ENCODE data around the gene GPR142. TPM values are rescaled to one million over a fixed set of nuclear protein-coding genes. Genes with fewer than 3 reads are reported as not detected.

Gene GPR142, protein sequence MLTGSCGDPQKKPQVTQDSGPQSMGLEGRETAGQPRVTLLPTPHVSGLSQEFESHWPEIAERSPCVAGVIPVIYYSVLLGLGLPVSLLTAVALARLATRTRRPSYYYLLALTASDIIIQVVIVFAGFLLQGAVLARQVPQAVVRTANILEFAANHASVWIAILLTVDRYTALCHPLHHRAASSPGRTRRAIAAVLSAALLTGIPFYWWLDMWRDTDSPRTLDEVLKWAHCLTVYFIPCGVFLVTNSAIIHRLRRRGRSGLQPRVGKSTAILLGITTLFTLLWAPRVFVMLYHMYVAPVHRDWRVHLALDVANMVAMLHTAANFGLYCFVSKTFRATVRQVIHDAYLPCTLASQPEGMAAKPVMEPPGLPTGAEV
- not detected in 2 replicates for total RNA-seq (2022)
- not detected for Bru-seq, nascent RNA
- not detected for BruChase-seq, experiment 1, labeled RNA remaining after a 6-hour chase
- not detected for BruChase-seq, experiment 2, labeled RNA remaining after a 2-hour chase
- long read RNA-seq = 0 reads

GRCh38 chr17:74367206-74367605 is at the start of gene GPR142:
TSS of gene GPR142 (plus strand) at chr17:74367506. CDS start at chr17:74369541, 2,035 bp downstream.
- peaks cover 21% of the 10 kb centered on the region for H3K27me3 Mint-ChIP-seq (ENCODE audit: insufficient read depth, unreplicated experiment)
- TF ChIP-seq, protein P1, sequence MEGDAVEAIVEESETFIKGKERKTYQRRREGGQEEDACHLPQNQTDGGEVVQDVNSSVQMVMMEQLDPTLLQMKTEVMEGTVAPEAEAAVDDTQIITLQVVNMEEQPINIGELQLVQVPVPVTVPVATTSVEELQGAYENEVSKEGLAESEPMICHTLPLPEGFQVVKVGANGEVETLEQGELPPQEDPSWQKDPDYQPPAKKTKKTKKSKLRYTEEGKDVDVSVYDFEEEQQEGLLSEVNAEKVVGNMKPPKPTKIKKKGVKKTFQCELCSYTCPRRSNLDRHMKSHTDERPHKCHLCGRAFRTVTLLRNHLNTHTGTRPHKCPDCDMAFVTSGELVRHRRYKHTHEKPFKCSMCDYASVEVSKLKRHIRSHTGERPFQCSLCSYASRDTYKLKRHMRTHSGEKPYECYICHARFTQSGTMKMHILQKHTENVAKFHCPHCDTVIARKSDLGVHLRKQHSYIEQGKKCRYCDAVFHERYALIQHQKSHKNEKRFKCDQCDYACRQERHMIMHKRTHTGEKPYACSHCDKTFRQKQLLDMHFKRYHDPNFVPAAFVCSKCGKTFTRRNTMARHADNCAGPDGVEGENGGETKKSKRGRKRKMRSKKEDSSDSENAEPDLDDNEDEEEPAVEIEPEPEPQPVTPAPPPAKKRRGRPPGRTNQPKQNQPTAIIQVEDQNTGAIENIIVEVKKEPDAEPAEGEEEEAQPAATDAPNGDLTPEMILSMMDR (IDR thresholded peaks at IDR 0.05; ENCODE audit: unreplicated experiment) = no peak
- no peak within 1 kb of the TSS for H3K4me3 Mint-ChIP-seq (ENCODE audit: unreplicated experiment)
- ChIA-PET CTCF (interaction anchor here (0.7 to 7.2 kb wide), 23 partner anchors 10 to 236 kb away, joined by 3 to 69 read pairs (median 8); no protein-coding TSS in a partner anchor), POLR2A (interaction anchor here (0.7 kb wide), 1 partner anchor 124 kb away, joined by 3 read pairs; no protein-coding TSS in a partner anchor)
- H3K27ac Mint-ChIP-seq (ENCODE audit: low read depth, unreplicated experiment) = no peak within 1 kb of the TSS
- no peak for DNase-seq (ENCODE audit: unreplicated experiment)
- H3K9me3 Mint-ChIP-seq (ENCODE audit: unreplicated experiment) = no peaks in the 10 kb centered on the region
- no TSS peak for BruUV-seq (replicated peaks)
- H3K4me1 Mint-ChIP-seq (ENCODE audit: insufficient read depth, unreplicated experiment) = no peaks in the 10 kb centered on the region
- intact Hi-C loops (cut with micrococcal nuclease) = no loop called here
- H3K36me3 Mint-ChIP-seq (ENCODE audit: insufficient read depth, unreplicated experiment) = no peaks in the 10 kb centered on the region

DNA sequence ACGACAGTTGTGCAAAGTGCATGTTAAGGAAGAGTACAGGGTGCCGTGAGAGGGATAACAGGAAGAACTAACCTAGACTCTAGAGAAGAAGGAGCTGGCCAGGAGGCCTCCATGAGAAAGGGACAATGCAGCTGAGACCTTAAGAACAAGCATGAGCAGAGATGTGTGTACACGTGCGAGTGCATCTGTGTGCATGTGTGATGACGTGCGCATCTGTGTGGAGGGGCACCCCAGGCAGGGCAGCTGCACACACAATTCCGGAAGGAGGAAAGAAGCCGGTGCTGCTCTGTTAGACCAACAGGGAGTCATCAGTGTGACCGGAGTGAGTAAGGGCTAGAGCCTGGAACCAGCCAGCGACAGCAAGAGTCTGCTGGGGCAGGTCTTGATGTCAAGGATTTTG is 48.9 kb upstream of the GPR142 start:
- Mint-ChIP-seq H3K9me3 (ENCODE audit: unreplicated experiment) (peaks cover 11% of the 10 kb centered on the region), H3K27ac (ENCODE audit: low read depth, unreplicated experiment) (no peak overlapping the region), H3K4me1 (ENCODE audit: insufficient read depth, unreplicated experiment) (no peaks in the 10 kb centered on the region), H3K36me3 (ENCODE audit: insufficient read depth, unreplicated experiment) (no peaks in the 10 kb centered on the region), H3K27me3 (ENCODE audit: insufficient read depth, unreplicated experiment) (peaks cover 46% of the 10 kb centered on the region), H3K4me3 (ENCODE audit: unreplicated experiment) (no peak overlapping the region)
- TF ChIP-seq, protein P1 (IDR thresholded peaks at IDR 0.05; ENCODE audit: unreplicated experiment) = no peak
- intact Hi-C loops (cut with micrococcal nuclease) = no loop called here
- BruUV-seq (replicated peaks) = no TSS peak
- DNase-seq (ENCODE audit: unreplicated experiment) = no peak
- POLR2A ChIA-PET = no interaction called here
- CTCF ChIA-PET = no interaction called here

GRCh38 chr17:74324521-74324920 is 42.8 kb upstream of the GPR142 start:
- no peaks in the 10 kb centered on the region for H3K4me1 Mint-ChIP-seq (ENCODE audit: insufficient read depth, unreplicated experiment)
- no peak overlapping the region for H3K4me3 Mint-ChIP-seq (ENCODE audit: unreplicated experiment)
- H3K36me3 Mint-ChIP-seq (ENCODE audit: insufficient read depth, unreplicated experiment) = no peaks in the 10 kb centered on the region
- TF ChIP-seq, protein P1 (IDR thresholded peaks at IDR 0.05; ENCODE audit: unreplicated experiment) = no peak
- peaks cover 7% of the 10 kb centered on the region for H3K9me3 Mint-ChIP-seq (ENCODE audit: unreplicated experiment)
- H3K27me3 Mint-ChIP-seq (ENCODE audit: insufficient read depth, unreplicated experiment) = peaks cover 42% of the 10 kb centered on the region
- no TSS peak for BruUV-seq (replicated peaks)
- no peak for DNase-seq (ENCODE audit: unreplicated experiment)
- H3K27ac Mint-ChIP-seq (ENCODE audit: low read depth, unreplicated experiment) = no peak overlapping the region
- POLR2A ChIA-PET = no interaction called here
- CTCF ChIA-PET = no interaction called here
- intact Hi-C loops (cut with micrococcal nuclease) = no loop called here

DNA sequence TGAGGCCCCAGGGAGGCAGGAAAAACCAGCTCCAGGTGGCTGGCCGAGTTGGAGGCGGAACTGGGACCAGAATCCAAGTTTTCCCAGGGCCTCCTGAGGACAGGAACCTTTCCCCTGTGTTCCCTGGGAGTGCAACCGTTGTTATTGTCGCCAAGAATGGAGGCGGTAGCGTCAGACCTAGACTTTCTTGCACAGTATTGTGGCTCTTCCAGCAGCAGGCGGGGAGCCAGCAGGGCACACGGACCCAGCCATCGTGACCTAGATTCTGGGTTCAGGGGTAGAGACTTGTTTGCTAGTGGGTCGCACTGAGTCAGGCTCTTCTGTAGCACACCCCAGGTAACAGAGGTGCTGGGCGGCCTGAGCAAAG is 41.9 kb upstream of the GPR142 start:
- POLR2A ChIA-PET = no interaction called here
- no peak overlapping the region for H3K27ac Mint-ChIP-seq (ENCODE audit: low read depth, unreplicated experiment)
- CTCF ChIA-PET = no interaction called here
- H3K4me3 Mint-ChIP-seq (ENCODE audit: unreplicated experiment) = no peak overlapping the region
- intact Hi-C loops (cut with micrococcal nuclease) = no loop called here
- no peaks in the 10 kb centered on the region for H3K36me3 Mint-ChIP-seq (ENCODE audit: insufficient read depth, unreplicated experiment)
- H3K4me1 Mint-ChIP-seq (ENCODE audit: insufficient read depth, unreplicated experiment) = no peaks in the 10 kb centered on the region
- TF ChIP-seq, protein P1 (IDR thresholded peaks at IDR 0.05; ENCODE audit: unreplicated experiment) = no peak
- peaks cover 7% of the 10 kb centered on the region for H3K9me3 Mint-ChIP-seq (ENCODE audit: unreplicated experiment)
- peaks cover 38% of the 10 kb centered on the region for H3K27me3 Mint-ChIP-seq (ENCODE audit: insufficient read depth, unreplicated experiment)
- no TSS peak for BruUV-seq (replicated peaks)
- DNase-seq (ENCODE audit: unreplicated experiment) = no peak

Data from MCF 10A (cell line).